ENCODE results near the gene RDH11.

Gene RDH11

GRCh38 chr14:67644428-67644827 lies 51.1 kb downstream of the RDH11 start:
- DNase-seq = no peak

GRCh38 chr14:67643713-67644112 lies 51.9 kb downstream of the RDH11 start:
- no peak for DNase-seq

- no peak for DNase-seq
These were observed 53.4 kb downstream of the RDH11 start for GRCh38 chr14:67641902-67642749.

- no peak for DNase-seq
These were observed 54.1 kb downstream of the RDH11 start for GRCh38 chr14:67641480-67641879.

GRCh38 chr14:67638642-67639041 lies 56.9 kb downstream of the RDH11 start:
- DNase-seq = no peak

GRCh38 chr14:67636361-67636919 lies 59.1 kb downstream of the RDH11 start:
- DNase-seq = no peak

GRCh38 chr14:67633451-67634147 lies 62.0 kb downstream of the RDH11 start:
- no peak for DNase-seq

- no peak for DNase-seq
These were observed 64.6 kb downstream of the RDH11 start for GRCh38 chr14:67630938-67631337.

GRCh38 chr14:67630186-67630585 lies 65.4 kb downstream of the RDH11 start:
- no peak for DNase-seq

- no peak for DNase-seq
These were observed 68.0 kb downstream of the RDH11 start for GRCh38 chr14:67627519-67627918.
